NCI-H2081 treated with DMSO at 0.1 percent for 48 hours (cell line): ENCODE results near the gene C11orf91.

ENCODE experiments used
- DNase-seq: peaks from one replicate; lab custom pipeline; 2025; lab: John Stamatoyannopoulos, UW

Gene C11orf91

DNA sequence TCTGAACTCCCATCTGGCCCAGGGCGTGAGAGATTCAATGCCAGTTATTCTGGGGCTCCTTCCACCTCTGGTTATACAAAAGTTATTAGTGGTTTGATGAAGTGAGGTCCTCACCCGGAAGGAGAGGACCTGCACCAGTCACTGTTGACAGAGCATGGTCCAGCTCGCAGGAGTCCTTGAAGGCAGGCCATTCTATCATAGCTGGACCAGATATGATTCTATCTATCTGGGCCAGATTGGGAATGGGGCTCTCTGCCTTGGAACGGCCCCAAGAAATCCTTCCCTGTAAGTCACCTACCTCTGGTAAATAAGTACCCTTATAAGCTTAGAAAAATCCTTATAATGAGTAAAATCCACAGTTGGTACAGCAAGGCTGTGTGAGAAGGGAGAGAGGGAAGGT lies 50.7 kb downstream of the C11orf91 start:
- DNase-seq, result no peak
